ENCODE measurements around the gene SHISA2. TPM values are rescaled to one million over a fixed set of nuclear protein-coding genes. Genes with fewer than 3 reads are reported as not detected.
A peak's percentile ranks its signal among the peaks of the same experiment; 100 is the strongest.
"Not testable (repeated sequence)": the region's sequence is repeated elsewhere in the genome, so short reads cannot be mapped to it uniquely, and the experiment has no call there.

SHISA2 gene
- total and polyA plus RNA-seq, 2 of the 13 experiments (the other 11 are each of a cell fraction or from before 2014, with no cell fraction given): not detected

DNA sequence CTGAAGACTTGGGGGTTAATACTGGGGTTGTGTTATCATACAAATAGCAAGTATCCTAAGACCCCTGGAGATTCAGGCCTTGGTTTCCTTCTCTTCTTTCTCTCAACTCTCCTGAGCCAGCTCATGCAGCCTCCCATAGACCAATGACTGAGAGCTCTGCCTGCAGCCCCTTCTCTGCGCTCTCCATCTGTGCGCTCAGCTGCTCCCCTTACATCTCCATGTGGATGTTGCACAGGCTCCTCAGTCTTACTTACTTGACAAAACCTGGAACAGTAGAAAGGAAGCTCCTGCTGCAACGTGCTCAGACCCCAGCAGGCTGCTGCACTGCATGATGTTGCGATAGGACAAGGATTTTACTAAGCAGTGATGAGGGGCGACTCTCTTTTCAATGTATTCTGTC lies 25.0 kb upstream of the SHISA2 start:
- H3K4me1 ChIP-seq (ENCODE audit: insufficient read depth, low read length): peaks cover 12% of the 10 kb centered on the region
- POLR2A ChIA-PET; H2AFZ ChIP-seq (ENCODE audit: low read length); H3K4me3 ChIP-seq (replicated peaks in 1 of 3; ENCODE audit: insufficient read depth in 1 of 3, low read depth in 2 of 3, low read length in 3 of 3); DNase-seq (ENCODE audit: low spot score); ATAC-seq; H3K9ac ChIP-seq (ENCODE audit: insufficient read depth, low read depth, low read length); H3K36me3 ChIP-seq (replicated peaks in 1 of 2; ENCODE audit: control insufficient read depth in 1 of 2, insufficient read depth in 2 of 2, low read length in 2 of 2); H3K79me2 ChIP-seq (ENCODE audit: insufficient read depth, low read length); in situ Hi-C loops (cut with HindIII; ENCODE audit: extremely low pct_ligation_motif_present, low pct_unique_long_range_greater_than_20kb); FAIRE-seq; CTCF ChIA-PET (ENCODE audit: low intra/inter-chr PET ratio, low total read pairs); BruUV-seq (replicated peaks); H3K9me3 ChIP-seq (ENCODE audit: low read length); H3K4me2 ChIP-seq (ENCODE audit: low read depth, low read length); H3K27ac ChIP-seq (ENCODE audit: extremely low read length, insufficient read depth, low read length); H4K20me1 ChIP-seq (ENCODE audit: insufficient read depth, low read length); intact Hi-C loops (cut with micrococcal nuclease; ENCODE audit: unreplicated experiment); H3K27me3 ChIP-seq (ENCODE audit: control insufficient read depth in 1 of 2, insufficient read depth in 2 of 2, low read length in 2 of 2): not testable (repeated sequence)
- WGBS (ENCODE audit: low lambda C conversion rate): 56% methylated on average over 5 of the region's 5 CpGs

DNA sequence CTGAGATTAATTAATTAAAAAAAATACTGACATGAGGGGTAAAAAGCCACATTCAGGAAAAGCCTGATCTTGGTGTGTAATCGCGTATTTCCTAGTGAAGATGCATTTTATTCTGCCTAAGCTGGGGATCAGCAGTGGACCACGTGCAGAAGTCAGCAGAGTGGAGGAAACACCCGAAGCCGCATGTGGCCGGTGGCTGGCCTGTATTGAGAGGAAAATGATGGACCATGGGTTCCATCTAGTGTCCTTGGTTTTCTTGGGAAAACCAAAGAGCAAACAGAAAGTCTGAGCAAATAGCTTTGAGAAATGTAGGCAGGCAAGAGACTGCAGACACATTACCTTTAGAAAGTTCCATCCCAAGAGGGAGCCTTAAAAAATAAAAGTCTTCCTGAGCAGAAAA lies 23.7 kb upstream of the SHISA2 start:
- intact Hi-C loops (cut with micrococcal nuclease; ENCODE audit: unreplicated experiment): no loop called here
- POLR2A ChIA-PET: no interaction called here
- no peaks in the 10 kb centered on the region for H3K79me2 ChIP-seq (ENCODE audit: insufficient read depth, low read length)
- H3K27me3 ChIP-seq (ENCODE audit: control insufficient read depth in 1 of 2, insufficient read depth in 2 of 2, low read length in 2 of 2): peaks cover 0 to 6% of the 10 kb centered on the region in 2 experiments; a peak in 2 of 5 replicates
- DNase-seq (ENCODE audit: low spot score) (no peak), FAIRE-seq (no peak), ATAC-seq (0 out of 3 replicates have a peak, but pooled peaks have one; percentile 31)
- H3K9ac ChIP-seq (ENCODE audit: insufficient read depth, low read depth, low read length): no peak overlapping the region
- no peaks in the 10 kb centered on the region for H3K9me3 ChIP-seq (ENCODE audit: low read length)
- peaks cover 12% of the 10 kb centered on the region for H3K4me1 ChIP-seq (ENCODE audit: insufficient read depth, low read length)
- no peak for TF ChIP-seq MEF2D (CRISPR knock-in tag; IDR thresholded peaks at IDR 0.05)
- TF ChIP-seq, protein P1, sequence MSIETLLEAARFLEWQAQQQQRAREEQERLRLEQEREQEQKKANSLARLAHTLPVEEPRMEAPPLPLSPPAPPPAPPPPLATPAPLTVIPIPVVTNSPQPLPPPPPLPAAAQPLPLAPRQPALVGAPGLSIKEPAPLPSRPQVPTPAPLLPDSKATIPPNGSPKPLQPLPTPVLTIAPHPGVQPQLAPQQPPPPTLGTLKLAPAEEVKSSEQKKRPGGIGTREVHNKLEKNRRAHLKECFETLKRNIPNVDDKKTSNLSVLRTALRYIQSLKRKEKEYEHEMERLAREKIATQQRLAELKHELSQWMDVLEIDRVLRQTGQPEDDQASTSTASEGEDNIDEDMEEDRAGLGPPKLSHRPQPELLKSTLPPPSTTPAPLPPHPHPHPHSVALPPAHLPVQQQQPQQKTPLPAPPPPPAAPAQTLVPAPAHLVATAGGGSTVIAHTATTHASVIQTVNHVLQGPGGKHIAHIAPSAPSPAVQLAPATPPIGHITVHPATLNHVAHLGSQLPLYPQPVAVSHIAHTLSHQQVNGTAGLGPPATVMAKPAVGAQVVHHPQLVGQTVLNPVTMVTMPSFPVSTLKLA (IDR thresholded peaks at IDR 0.05): peak; percentile 61
- 29% methylated on average over 6 of the region's 6 CpGs for WGBS (ENCODE audit: low lambda C conversion rate)
- no peak overlapping the region for H3K4me2 ChIP-seq (ENCODE audit: low read depth, low read length)
- no peaks in the 10 kb centered on the region for H3K36me3 ChIP-seq (replicated peaks in 1 of 2; ENCODE audit: control insufficient read depth in 1 of 2, insufficient read depth in 2 of 2, low read length in 2 of 2)
- no TSS peak for BruUV-seq (replicated peaks)
- in situ Hi-C loops (cut with HindIII; ENCODE audit: extremely low pct_ligation_motif_present, low pct_unique_long_range_greater_than_20kb): no loop called here
- H3K4me3 ChIP-seq (replicated peaks in 1 of 3; ENCODE audit: insufficient read depth in 1 of 3, low read depth in 2 of 3, low read length in 3 of 3): no peak overlapping the region
- no peak overlapping the region for H3K27ac ChIP-seq (ENCODE audit: extremely low read length, insufficient read depth, low read length)
- no peaks in the 10 kb centered on the region for H4K20me1 ChIP-seq (ENCODE audit: insufficient read depth, low read length)
- no peak overlapping the region for H2AFZ ChIP-seq (ENCODE audit: low read length)
- CTCF ChIA-PET (ENCODE audit: low intra/inter-chr PET ratio, low total read pairs): no interaction called here

Measured in HepG2 (cell line).